Left renal cortex interstitium (tissue), 4 donors: ENCODE results near the gene CCER1. TPM values are rescaled to one million over a fixed set of nuclear protein-coding genes. Genes with fewer than 3 reads are reported as not detected.
A peak's percentile ranks its signal among the peaks of the same experiment; 100 is the strongest.

Experiments
- DNase-seq, 4 donors: peaks; one replicate each; pipeline ENCODE4 v3.0.0-alpha.2; 2013; ENCODE audit warnings: low read depth in 4 of 4, low spot score in 2 of 4, missing footprints in 1 of 4
- polyA plus RNA-seq, 4 donors: library from polyadenylated mRNA; unstranded; fragments of 120-200 nt; gene quantifications; one replicate each; pipeline ENCODE4 v1.2.1, GENCODE V29; 2013; ENCODE audit not compliant: insufficient read length in 4 of 4

Gene CCER1
- polyA plus RNA-seq, 4 donors, result not detected

DNA sequence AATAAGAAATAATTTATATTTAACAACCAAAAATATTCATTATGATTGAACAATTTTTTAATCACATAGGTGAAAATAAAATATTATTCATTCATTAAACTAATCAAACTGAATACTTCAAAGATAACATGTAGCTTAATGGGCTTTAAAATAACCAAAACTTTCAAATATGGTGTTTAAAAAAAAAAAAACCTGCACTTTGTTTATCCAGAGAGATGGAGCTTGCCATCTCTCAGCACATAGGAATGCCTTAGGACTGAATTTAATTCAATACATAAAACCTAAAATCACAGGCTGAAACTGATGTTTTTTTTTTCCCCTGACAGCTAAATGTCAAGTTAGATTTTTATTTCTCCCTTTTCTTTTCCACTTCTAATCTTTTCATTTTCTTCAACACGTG, 14.4 kb upstream of the CCER1 start:
- no peak for DNase-seq

GRCh38 chr12:90965204-90965603, 10.2 kb upstream of the CCER1 start:
- DNase-seq, result no peak

DNA sequence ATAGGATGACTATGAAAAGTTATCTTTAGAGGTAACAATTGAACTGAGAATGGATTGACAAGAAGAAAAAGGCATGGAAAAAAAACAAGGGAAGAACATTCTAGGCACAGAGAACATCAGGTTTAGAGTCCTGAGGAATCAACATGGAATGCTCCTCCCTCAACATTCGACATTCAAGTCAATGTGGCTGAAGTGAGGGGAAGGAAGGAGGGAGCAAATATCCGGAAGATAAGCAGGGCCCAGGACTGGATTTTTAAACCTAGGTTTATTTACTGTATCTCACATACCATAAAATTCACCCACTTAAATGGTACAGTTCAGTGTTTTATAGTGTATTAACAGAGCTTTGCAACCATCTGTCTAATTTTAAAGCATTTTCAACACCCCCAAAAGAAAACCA, 9.6 kb upstream of the CCER1 start:
- no peak for DNase-seq

DNA sequence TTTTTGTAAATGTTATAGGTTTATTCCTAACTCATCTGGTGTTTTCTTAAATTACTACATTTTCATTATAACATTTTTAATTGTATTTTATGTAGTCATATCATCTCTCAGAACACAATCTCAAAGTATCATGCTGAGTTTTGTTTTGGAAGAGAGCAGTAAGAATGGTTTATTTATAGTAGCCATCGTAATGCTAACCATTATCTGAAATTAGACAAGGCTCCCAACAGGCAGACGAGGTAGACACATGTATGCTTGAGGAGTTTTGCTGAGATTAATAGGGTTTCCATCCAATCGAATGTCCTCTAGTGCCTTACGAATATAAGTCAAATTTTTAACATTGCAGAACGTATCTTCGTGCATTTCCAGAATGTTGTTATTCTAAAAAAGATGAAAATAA, 9.0 kb upstream of the CCER1 start:
- DNase-seq, result no peak

DNA sequence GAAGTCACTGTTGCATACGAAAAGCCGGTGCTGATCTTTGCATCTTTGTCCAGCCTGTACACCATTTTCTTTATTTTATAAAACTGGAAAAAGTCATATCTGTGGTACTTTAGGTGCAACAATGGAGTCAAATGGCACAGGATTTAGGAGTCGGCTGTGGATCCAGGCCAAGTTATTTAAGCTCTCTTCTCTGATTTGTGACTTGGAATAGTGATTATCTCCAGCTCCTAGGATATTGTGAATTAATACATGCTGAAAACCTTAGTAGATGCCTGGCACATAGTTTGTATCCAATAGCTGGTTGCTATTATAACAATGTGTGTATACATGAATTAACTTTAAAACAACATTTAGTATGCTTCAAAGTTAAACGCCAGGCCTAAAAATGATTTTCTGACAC, 6.2 kb upstream of the CCER1 start:
- no peak for DNase-seq

DNA sequence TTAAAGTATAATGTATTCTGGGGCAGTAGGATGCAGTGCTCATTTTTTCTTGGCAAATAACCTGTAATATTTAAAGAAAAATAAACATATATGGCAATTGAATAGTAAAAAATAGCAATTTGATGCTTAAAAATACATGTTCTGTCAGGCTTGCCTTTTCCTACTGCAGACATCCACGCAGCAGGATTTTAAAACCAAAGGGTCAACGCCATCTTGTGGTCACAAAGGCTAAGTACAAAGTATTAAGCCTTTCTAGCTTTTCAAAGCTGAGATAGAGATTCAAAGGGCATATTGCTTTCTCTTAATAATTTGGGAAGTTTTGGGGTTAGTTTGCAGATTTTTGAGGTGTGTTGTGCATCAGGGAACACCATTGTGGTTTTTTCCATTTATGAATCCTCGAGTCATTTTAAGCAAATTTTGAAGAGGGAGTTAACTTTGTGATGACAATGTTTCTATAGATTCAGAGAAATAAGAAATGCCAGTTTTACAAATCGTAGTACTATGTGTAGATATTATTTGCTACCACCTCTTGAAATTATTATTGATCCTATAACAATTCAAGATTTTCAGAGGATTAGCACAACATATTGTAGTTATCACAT, 4.7 kb upstream of the CCER1 start:
- DNase-seq, result peak in 1 of 4 donors; percentile 38

GRCh38 chr12:90959032-90959431, 4.1 kb upstream of the CCER1 start:
- no peak for DNase-seq

DNA sequence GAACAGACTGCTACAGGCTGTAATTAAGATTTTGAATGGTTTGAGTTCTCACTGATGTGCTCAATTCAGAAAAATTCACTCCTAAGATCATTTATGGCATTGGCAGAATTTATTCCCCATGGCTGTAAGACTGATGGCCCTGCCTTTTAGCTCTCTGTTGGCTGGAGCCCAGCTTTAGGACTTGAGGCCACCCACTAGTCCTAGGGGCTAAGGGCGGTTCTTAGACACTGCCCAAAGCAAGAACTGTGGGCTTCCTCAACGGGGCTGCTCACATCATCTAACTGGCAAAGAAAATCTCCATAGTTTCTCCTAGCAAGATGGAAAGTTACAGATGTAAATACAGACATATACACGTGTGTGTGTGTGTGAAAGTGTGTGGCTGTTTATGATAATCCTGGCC, 3.4 kb upstream of the CCER1 start:
- no peak for DNase-seq

DNA sequence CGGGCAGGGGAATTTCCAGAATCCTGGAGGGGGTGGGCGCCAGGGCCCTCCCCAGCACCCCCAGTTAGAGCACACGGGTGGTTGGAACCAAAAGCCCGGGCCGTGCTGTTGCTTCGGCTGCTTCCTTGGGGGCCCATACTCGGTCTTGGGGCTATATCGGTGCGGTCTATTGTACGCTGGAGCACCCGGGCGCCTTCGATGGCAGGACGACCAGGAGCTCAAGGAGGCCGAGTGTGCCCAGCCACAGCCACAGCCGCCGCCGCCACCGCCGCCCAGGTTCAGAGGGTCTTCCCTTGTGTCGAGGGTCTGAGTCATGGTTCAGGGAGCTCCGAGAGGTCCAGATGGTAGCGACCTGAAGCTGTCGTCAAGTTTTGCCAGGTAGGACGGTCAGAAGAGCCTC, 548 bp downstream of the CCER1 start:
- DNase-seq, result no peak

DNA sequence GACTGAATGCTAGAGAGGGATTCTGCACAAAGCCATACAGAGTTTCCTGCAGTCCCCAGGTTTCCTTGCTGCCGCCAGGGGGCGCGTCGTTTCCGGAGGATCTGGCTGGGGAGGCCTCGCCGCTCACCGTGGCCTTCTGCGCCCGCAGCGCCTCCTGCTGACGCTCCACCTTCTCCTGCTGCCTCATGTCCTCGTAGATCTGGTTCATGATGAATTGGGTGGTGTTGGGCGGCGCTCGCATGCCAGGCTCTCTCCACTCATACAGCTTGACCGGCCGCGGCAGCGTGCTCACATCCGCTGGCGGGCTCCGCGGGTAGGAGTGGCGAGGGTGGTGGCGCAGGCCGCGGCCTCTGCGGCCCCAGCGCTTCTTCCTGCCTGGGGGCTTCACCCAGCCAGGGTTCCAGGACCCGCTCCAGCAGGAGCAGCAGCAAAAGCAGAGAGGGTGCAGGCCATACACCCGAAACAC, 987 bp downstream of the CCER1 start:
- DNase-seq, result no peak

DNA sequence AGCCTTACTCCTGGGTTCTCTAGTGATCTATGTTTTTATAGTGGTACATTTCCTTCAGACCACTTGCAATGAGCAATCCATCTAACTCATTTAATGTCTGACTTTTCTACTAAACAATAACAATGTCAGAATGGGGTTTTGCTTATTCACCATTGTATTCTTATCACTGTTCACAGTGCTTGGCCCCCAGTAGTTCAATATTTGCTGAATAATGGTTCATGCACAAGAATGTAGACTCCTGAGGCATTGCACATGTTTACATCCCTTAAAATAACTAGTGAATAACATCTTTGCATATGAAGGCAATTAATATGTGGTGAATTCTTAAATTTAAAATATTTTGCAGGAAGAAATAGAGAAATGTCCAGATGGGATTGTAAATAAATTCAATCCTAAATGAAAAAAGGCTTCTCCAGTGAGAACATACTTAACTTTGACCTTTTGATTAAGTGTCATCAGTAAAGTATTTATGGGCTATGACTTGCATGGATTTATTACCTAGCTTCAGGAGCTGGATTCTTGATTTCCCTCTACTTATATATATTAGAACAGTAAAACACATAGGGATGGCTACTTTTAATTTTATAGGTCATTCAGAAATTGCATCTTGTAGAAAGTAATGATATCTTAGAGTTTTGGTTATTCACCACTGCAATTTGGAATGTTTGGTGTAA, 3.4 kb downstream of the CCER1 start:
- no peak for DNase-seq

DNA sequence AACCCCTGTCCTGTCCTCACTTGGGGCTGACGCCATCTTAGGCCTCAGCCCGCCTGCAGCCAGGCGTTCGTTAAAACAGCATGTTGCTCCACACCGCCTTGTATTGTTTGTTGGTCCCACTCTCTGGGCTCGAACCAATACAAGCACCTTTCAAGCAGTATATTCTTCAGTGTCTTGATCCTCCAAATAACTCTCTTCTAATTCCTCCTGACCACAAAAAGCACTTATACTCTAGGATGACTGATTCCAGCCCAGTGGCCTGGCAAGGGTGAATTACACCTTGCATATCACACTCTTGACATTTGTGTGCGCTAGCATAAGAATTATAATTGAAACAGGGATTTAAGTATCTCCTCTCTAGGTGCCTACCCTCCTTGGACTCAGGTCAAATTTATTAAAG, 7.1 kb downstream of the CCER1 start:
- no peak for DNase-seq

- DNase-seq, result no peak
Measured at GRCh38 chr12:90945070-90945649, 9.8 kb downstream of the CCER1 start.

DNA sequence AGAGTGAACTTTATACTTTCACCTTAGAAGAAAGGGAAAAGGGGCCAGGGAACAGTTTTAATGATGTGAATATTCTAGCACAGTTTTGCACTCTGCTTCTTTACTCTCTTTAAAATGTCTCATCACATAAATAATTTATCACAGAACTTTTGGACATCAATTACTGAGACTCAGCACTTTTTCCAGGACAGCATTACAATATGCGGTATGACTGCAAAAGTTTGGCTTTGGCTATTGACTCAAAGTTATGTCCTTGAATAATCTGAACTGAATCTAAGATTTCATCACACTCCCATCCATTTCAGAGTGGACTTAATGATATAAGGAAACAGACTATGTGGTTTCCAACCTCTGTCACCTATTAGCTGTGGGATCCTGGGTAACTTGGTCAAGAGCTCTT, 11.7 kb downstream of the CCER1 start:
- no peak for DNase-seq

GRCh38 chr12:90940872-90941499, 14.0 kb downstream of the CCER1 start:
- no peak for DNase-seq

DNA sequence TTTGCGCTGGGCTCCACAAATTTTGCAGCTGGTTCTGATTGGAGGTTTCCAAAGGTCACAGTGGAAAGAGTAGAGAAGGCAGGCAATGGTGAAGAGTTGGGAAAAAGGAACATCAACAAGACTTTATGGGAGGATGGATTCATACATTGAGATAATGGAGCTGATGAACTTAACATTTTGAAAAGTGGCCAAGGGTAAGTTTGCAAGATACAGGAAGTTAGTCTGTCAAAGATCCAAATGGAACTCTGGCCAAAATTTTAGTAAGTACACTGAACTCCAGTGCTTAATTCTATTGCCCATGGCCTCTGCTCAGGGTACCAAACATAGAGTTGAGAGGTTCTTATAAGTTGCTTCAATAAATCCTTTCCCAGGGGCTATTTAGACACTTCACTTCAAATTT, 15.6 kb downstream of the CCER1 start:
- DNase-seq, result no peak

DNA sequence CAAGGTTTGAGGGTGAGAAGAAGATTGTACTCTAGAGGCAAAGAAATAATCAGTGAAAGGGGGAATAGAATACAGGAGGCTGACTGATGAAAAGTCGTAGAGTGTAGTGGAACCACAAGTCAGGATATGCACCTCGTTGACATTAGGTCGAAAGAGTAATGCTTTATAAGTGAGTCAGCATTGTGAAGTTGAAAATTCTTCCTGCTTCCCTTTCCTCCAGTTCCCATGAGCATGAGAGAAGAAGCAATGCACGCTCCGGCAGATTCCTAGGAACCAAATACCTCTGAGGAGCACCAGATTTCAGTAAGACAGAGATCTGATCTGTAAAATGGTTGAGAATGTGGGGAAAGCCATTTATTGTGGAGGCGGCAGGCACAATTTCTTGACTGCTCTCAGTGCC, 16.5 kb downstream of the CCER1 start:
- DNase-seq, result no peak

DNA sequence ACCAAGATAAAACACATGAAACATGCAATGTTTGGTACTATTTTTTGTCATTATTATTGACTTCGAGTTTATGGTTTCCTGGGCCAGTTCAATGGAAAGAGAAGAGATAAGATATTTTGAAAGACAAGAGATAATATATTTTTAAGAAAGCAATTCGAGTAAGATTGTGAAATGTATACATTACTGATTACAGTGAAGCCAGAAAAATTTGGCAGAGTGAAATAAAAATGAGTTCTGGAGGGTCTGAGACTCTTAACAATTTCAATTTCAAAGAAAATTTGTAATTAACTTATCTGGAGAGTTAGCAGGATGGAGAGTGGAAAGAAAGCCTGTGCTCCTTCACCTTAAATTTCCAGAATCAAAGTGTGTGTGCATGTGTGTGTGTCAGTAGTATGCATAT, 17.3 kb downstream of the CCER1 start:
- no peak for DNase-seq

- DNase-seq, result no peak
Measured at GRCh38 chr12:90936230-90937005, 18.6 kb downstream of the CCER1 start.

GRCh38 chr12:90925562-90925961, 29.4 kb downstream of the CCER1 start:
- no peak for DNase-seq

DNA sequence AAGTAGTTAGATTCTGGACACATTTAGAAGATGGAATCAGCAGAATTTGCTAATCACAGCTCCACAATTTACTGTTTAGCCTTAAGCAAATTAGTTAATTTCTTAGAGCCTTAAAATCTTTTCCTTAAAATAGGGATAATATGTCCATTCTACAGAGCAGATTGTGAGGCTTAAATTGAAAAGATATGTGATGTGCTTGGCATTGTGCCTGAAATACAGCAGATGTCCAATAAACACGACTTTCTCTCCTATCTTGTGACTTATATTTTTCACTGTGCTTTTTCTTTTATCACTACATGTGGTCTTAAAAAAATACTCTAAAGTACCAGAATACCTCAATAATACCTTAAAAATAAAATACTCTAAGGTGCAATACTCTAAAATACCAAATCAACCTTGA, 30.6 kb downstream of the CCER1 start:
- DNase-seq, result no peak
